Activated B cell treated with CpG ODN at 0.5 μM for 24 hours (primary cell): ENCODE measurements around the gene SOWAHB. TPM values are rescaled to one million over a fixed set of nuclear protein-coding genes. Genes with fewer than 3 reads are reported as not detected.
"Not testable (repeated sequence)": the region's sequence is repeated elsewhere in the genome, so short reads cannot be mapped to it uniquely, and the experiment has no call there.

Experiments
- ATAC-seq: fragments of 200-7000 bp; cut with Tn5 transposase; one replicate; pipeline ENCODE4 v1.10.0; 2021; ENCODE audit warnings: low read depth, mild to moderate bottlenecking, moderate library complexity
- CTCF ChIA-PET: fragments of 350-600 bp; sonication (Branson Sonifier 250); formaldehyde crosslinking; loops from one replicate; lab custom pipeline; 2021; ENCODE audit warnings: antibody characterized with exemption; lab: Charles Lee
- POLR2A ChIA-PET: fragments of 350-600 bp; sonication (Branson Sonifier 250); formaldehyde crosslinking; loops from one replicate; lab custom pipeline; 2021; ENCODE audit warnings: antibody characterized with exemption; lab: Charles Lee
- DNase-seq: peaks from one replicate; pipeline ENCODE4 v3.0.0; 2022
- H3K27ac Mint-ChIP-seq: one replicate; pipeline ENCODE4 v1.8.0; 2020; ENCODE audit warnings: mixed read lengths
- H3K27me3 Mint-ChIP-seq: one replicate; pipeline ENCODE4 v1.8.0; 2021; ENCODE audit warnings: mixed read lengths
- H3K36me3 Mint-ChIP-seq: one replicate; pipeline ENCODE4 v1.8.0; 2021; ENCODE audit warnings: low read depth, mixed read lengths
- H3K4me1 Mint-ChIP-seq: one replicate; pipeline ENCODE4 v1.8.0; 2021; ENCODE audit warnings: mixed read lengths
- H3K4me3 Mint-ChIP-seq: one replicate; pipeline ENCODE4 v1.8.0; 2020; ENCODE audit warnings: mild to moderate bottlenecking, mixed read lengths
- H3K9me3 Mint-ChIP-seq: one replicate; pipeline ENCODE4 v1.8.0; 2020; ENCODE audit warnings: mixed read lengths
- intact Hi-C: fragments of 100-400 bp; cut with micrococcal nuclease; formaldehyde crosslinking; loops from one replicate; pipeline ENCODE4 v1.15.1; 2024
- total RNA-seq: library from RNA; stranded (reverse); gene quantifications from 2 replicates; pipeline ENCODE4 v1.2.3, GENCODE V29; 2022
- TF ChIP-seq, protein P1 (sequence below): fragments of 200-600 bp; IDR thresholded peaks from one replicate; pipeline ENCODE4 v1.8.0; 2022; ENCODE audit warnings: antibody characterized with exemption, mild to moderate bottlenecking

SOWAHB gene
- total RNA-seq, 1 donor from 2014 or later, result not detected

DNA sequence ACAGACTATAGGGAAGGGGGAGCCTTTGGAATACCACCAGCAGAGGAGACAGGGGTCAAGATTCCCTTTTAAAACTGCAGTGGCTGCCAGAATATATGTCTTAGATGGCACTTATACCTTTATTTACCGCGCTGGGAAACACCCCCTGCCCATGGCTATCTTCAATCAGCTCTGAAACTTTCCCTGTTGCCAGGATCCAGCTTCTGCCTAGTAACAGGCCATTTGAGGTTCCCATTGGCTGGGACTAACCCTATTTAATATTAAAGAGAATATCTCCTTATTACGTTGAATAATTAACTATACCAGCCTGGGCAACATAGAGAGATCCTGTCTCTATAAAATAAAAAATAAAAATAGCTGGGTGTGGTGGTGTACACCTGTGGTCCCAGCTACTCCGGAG, 23.8 kb downstream of the SOWAHB start:
- no peak for DNase-seq
- H3K9me3 Mint-ChIP-seq, result peaks cover 8% of the 10 kb centered on the region
- H3K27ac Mint-ChIP-seq, result no peak overlapping the region
- TF ChIP-seq, protein P1, sequence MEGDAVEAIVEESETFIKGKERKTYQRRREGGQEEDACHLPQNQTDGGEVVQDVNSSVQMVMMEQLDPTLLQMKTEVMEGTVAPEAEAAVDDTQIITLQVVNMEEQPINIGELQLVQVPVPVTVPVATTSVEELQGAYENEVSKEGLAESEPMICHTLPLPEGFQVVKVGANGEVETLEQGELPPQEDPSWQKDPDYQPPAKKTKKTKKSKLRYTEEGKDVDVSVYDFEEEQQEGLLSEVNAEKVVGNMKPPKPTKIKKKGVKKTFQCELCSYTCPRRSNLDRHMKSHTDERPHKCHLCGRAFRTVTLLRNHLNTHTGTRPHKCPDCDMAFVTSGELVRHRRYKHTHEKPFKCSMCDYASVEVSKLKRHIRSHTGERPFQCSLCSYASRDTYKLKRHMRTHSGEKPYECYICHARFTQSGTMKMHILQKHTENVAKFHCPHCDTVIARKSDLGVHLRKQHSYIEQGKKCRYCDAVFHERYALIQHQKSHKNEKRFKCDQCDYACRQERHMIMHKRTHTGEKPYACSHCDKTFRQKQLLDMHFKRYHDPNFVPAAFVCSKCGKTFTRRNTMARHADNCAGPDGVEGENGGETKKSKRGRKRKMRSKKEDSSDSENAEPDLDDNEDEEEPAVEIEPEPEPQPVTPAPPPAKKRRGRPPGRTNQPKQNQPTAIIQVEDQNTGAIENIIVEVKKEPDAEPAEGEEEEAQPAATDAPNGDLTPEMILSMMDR, result no peak
- CTCF ChIA-PET, result no interaction called here
- ATAC-seq, result no peak
- no peaks in the 10 kb centered on the region for H3K36me3 Mint-ChIP-seq
- H3K27me3 Mint-ChIP-seq, result peaks cover 9% of the 10 kb centered on the region
- no peak overlapping the region for H3K4me3 Mint-ChIP-seq
- intact Hi-C loops, result no loop called here
- POLR2A ChIA-PET, result no interaction called here
- no peaks in the 10 kb centered on the region for H3K4me1 Mint-ChIP-seq

DNA sequence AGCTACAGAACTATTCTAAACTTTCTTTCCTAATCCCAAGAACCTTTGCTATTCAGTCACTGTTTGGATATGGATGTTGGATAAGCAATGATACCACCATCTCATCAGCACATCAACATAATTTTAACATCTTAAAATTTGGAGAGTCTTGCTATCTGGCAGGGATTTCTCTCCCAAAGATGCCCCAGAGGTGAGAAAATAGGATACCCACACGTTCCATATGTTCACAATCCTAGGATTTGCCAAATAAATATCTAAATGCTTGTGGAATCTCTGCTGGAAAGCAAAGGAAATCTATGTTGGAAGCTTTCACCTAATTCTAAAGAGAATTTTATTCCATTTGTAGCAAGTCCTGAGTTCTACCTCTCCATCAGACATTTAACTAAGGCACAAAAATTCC, 24.4 kb downstream of the SOWAHB start:
- TF ChIP-seq, protein P1, result no peak
- CTCF ChIA-PET, result no interaction called here

DNA sequence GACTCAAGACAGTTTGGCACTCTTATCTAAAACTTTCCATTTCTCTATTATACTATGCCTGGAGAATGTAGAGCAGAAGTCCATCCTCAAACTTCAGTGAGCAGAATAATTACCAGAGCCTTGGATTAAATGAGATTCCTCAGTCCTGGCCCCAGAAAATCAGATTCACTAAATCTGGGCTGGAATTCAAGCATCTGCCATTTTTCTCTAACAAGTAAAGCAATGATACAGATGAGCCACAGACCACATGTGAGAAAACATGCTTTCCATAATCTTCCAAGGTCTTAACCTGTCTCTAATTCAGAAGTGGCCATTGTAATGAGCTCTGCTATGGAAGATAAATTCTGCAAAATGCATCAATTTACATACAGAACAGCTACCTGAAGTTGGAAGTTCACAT, 25.4 kb downstream of the SOWAHB start:
- Mint-ChIP-seq H3K4me1 (no peaks in the 10 kb centered on the region), H3K27ac (no peak overlapping the region), H3K27me3 (peaks cover 3% of the 10 kb centered on the region), H3K4me3 (no peak overlapping the region), H3K36me3 (no peaks in the 10 kb centered on the region), H3K9me3 (peaks cover 4% of the 10 kb centered on the region)
- DNase-seq (no peak), ATAC-seq (no peak)
- TF ChIP-seq, protein P1, result no peak
- ChIA-PET CTCF (no interaction called here), POLR2A (no interaction called here)
- intact Hi-C loops, result no loop called here

More for the DNA sequence above, 24.4 kb downstream of the SOWAHB start:
- Mint-ChIP-seq H3K36me3 (no peaks in the 10 kb centered on the region), H3K27me3 (peaks cover 9% of the 10 kb centered on the region), H3K9me3 (peaks cover 8% of the 10 kb centered on the region), H3K4me1 (no peaks in the 10 kb centered on the region), H3K4me3 (no peak overlapping the region), H3K27ac (no peak overlapping the region)
- POLR2A ChIA-PET, result no interaction called here
- intact Hi-C loops, result no loop called here
- DNase-seq, result no peak
- ATAC-seq, result no peak

DNA sequence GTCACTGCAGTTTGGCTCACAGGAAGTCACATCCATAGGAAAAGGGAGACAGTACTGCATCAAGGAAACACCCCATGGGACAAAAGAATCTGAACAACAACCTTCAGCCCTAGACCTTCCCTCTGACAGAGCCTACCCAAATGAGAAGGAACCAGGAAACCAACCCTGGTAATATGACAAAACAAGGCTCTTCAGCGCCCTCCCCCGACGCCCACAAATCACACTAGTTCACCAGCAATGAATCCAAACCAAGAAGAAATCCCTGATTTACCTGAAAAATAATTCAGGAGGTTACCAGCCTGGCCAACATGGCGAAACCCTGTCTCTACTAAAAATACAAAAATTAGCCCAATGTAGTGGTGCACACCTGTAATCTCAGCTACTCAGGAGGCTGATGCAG, 29.2 kb downstream of the SOWAHB start:
- intact Hi-C loops, POLR2A ChIA-PET, CTCF ChIA-PET: not testable (repeated sequence)

DNA sequence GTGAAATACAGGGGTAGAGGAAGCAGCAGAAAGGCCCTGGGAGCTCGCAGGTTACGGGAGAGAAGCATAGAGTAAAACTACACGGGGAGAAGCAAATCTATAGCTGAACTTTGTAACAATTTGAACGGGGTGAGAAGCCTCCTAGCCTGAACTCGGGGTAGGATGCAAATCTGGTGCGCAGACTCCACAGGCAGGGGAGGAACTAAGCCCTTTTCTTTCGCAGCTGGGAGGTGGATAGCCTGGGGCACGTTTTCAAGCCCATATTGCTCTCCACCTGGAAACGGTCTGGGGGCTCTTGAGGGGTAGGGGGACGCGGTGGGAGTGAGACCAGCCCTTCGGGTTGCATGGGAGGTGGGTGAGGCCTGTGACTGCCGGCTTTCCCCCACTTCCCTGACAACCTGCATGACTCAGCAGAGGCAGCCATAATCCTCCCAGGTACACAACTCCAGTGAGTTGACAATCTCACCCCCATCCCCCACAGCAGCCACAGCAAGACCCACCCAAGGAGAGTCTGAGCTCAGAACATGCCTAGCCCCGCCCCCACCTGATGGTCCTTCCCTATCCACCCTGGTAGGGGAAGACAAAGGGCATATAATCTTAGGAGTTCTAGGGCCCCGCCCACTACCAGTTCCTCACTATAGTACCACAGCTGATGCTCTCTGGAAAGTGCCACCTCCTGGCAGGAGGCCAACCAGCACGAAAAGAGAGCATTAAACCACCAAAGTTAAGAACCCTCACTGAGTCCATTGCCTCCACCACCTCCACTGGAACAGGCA, 29.9 kb downstream of the SOWAHB start:
- no peaks in the 10 kb centered on the region for H3K27me3 Mint-ChIP-seq
- no peak overlapping the region for H3K4me3 Mint-ChIP-seq
- POLR2A ChIA-PET, result no interaction called here
- peaks cover 4% of the 10 kb centered on the region for H3K9me3 Mint-ChIP-seq
- TF ChIP-seq, protein P1, result no peak
- H3K36me3 Mint-ChIP-seq, result no peaks in the 10 kb centered on the region
- DNase-seq (no peak), ATAC-seq (no peak)
- H3K4me1 Mint-ChIP-seq, result no peaks in the 10 kb centered on the region
- CTCF ChIA-PET, result no interaction called here
- intact Hi-C loops, result no loop called here
- no peak overlapping the region for H3K27ac Mint-ChIP-seq

More for the DNA sequence above, 29.2 kb downstream of the SOWAHB start:
- H3K4me3 Mint-ChIP-seq, ATAC-seq, H3K36me3 Mint-ChIP-seq, H3K9me3 Mint-ChIP-seq, H3K27ac Mint-ChIP-seq, H3K4me1 Mint-ChIP-seq, H3K27me3 Mint-ChIP-seq, DNase-seq: not testable (repeated sequence)
